Dermis blood vessel endothelial cell (primary cell): ENCODE measurements around the gene NAT14. TPM values are rescaled to one million over a fixed set of nuclear protein-coding genes. Genes with fewer than 3 reads are reported as not detected.
"Not testable (repeated sequence)": the region's sequence is repeated elsewhere in the genome, so short reads cannot be mapped to it uniquely, and the experiment has no call there.

ENCODE experiments used
- DNase-seq: peaks from one replicate; pipeline ENCODE4 v3.0.0; 2010
- total RNA-seq: library from RNA; depleted of rRNA; stranded (reverse); fragments of >200 nt; gene quantifications from 2 replicates; pipeline ENCODE4 v1.2.3, GENCODE V29; 2014

The NAT14 gene
- total RNA-seq, 1 donor from 2014 or later = 14.5 TPM

- no peak for DNase-seq
Measured at GRCh38 chr19:55487924-55488687, 3.1 kb downstream of the NAT14 start, which contains the start of gene SSC5D. SSC5D (plus strand) TSS chr19:55488436; CDS start chr19:55488590, 154 bp downstream.

GRCh38 chr19:55488986-55489710, 4.2 kb downstream of the NAT14 start:
- DNase-seq = no peak

- no peak for DNase-seq
Measured at GRCh38 chr19:55489711-55490477, 4.9 kb downstream of the NAT14 start.

- DNase-seq = no peak
Measured at GRCh38 chr19:55490478-55491432, 5.8 kb downstream of the NAT14 start.

- no peak for DNase-seq
Measured at GRCh38 chr19:55491546-55492360, 6.8 kb downstream of the NAT14 start.

- DNase-seq = no peak
Measured at GRCh38 chr19:55492362-55492944, 7.5 kb downstream of the NAT14 start.

- DNase-seq = no peak
Measured at GRCh38 chr19:55493052-55493644, 8.2 kb downstream of the NAT14 start.

- DNase-seq = no peak
Measured at GRCh38 chr19:55493645-55494171, 8.7 kb downstream of the NAT14 start.

GRCh38 chr19:55494172-55494761, 9.3 kb downstream of the NAT14 start:
- DNase-seq = peak; percentile 65

GRCh38 chr19:55495646-55496349, 10.8 kb downstream of the NAT14 start:
- no peak for DNase-seq

GRCh38 chr19:55496820-55497219, 11.8 kb downstream of the NAT14 start:
- not testable (repeated sequence) for DNase-seq

GRCh38 chr19:55497763-55498162, 12.8 kb downstream of the NAT14 start:
- no peak for DNase-seq

GRCh38 chr19:55498246-55498840, 13.4 kb downstream of the NAT14 start:
- DNase-seq = no peak

- DNase-seq = no peak
Measured at GRCh38 chr19:55500368-55500952, 15.5 kb downstream of the NAT14 start.

- no peak for DNase-seq
Measured at GRCh38 chr19:55502197-55502952, 17.4 kb downstream of the NAT14 start.

GRCh38 chr19:55503157-55503501, 18.1 kb downstream of the NAT14 start:
- no peak for DNase-seq

- peak; percentile 95 for DNase-seq
Measured at GRCh38 chr19:55503502-55504251, 18.7 kb downstream of the NAT14 start.
